GM18909 (cell line): ENCODE measurements around the gene CAMK2D.
"Not testable (repeated sequence)": the region's sequence is repeated elsewhere in the genome, so short reads cannot be mapped to it uniquely, and the experiment has no call there.

Experiments used
- ATAC-seq: cut with Tn5 transposase; IDR thresholded peaks from one replicate; pipeline ENCODE4 v1.9.1; 2021; ENCODE audit warnings: mild to moderate bottlenecking; ENCODE audit not compliant: unreplicated experiment, poor library complexity

The CAMK2D gene

DNA sequence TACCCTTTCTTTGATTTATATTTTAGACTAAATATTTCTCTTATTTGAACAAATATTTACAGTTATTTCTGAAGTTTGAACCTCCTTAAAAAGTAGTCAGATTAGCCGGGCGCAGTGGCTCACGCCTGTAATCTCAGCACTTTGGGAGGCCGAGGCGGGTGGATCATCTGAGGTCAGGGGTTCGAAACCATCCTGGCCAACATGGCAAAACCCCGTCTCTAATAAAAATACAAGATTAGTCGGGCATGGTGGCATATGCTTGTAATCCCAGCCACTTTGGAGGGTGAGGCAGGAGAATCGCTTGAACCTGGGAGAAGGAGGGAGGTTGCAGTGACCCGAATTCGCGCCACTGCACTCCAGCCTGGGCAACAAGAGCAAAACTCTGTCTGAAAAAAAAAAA lies 2.4 kb upstream of the CAMK2D start:
- not testable (repeated sequence) for ATAC-seq

DNA sequence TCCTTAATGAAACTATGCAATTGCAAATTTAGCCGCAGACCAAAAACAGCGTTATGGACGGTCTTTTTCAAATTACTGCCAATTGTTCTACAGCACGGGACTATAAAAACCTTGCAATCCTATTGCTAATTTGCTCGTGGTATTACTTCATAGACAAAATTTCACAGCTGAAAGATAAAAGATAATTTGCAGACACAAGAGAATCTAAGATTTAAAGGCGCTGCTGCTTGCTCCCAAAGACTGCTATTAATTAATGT lies 1.4 kb upstream of the CAMK2D start:
- ATAC-seq = no peak

DNA sequence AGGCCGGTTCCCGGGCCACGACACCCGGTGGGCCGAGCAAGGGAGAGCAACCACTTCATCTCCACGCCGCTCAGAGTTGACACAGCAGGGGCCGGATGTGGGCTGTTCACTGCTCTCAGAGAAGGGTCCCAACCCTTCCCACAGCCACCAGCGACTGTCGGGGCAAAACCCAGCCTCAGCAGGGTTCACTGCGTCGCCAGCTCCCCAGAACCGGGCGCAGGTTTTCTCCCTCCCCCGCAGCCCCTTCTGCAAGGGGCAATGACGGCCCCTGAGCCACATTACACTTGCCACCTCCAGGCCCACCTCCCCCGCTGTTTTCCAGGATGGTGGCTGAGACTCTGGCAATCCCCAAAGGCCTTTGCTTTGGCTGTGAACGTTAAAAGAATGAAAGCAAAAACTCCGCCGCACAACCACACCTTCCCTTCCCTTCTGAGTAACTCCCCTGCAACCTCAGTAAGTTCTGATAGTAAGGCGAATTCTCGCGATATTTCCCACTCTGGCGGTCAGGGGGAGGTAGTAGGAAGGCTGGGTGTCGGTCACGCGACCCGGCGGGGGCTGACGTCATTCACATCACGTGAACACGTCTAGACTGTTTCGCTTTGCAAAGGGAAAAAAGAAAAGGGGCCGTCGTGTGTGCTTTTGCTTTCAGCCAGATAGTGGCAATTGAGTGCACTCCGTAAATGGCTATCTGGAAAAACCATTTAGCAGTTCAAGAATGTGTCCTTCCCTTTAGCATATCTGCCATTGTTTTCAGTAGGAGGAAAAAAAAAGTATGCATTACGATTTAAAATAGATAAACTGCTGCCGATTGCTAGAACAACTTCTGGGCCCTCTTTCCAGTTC lies 869 bp upstream of the CAMK2D start:
- ATAC-seq = peak; percentile 73

DNA sequence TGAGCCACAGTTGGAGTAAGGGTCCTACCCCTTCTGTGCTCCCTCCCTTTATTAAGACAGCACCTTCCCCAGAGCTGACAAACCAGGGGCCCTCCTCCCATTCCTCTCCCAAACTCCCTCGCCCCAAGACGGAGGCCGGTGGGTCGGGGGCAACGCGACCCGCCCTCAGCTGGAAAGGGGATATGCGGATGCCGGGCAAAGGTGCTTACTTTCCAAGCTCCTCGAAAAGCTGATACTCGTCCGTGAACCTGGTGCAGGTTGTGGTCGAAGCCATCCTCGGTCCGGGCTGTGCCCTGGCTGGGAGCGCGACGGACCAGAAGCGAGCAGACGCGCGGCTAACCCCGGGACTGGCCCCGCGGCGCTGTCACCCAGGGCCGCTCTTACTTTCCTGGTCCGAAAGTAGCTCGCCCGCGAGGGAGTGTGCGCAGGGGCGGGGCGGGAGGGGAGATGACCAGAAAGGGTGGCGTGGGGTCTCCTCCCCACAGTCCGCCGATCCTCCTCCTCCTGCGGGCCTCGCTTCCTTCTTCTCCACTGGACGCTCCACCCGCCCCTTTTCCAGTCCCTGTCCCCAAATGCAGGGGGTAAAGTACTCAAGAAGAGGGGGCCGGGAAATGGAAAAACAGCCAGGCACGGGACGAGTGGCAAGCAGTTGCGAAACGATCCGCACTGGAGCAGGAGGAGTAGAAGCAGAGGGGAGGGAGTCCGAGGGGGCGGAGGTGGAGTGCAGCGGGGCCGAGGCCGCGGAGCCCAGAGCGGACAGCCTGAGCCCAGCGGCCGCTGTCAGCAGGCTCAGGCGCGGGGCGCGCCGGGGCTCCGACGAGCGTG lies 531 bp downstream of the CAMK2D start:
- peak; percentile 26 for ATAC-seq

DNA sequence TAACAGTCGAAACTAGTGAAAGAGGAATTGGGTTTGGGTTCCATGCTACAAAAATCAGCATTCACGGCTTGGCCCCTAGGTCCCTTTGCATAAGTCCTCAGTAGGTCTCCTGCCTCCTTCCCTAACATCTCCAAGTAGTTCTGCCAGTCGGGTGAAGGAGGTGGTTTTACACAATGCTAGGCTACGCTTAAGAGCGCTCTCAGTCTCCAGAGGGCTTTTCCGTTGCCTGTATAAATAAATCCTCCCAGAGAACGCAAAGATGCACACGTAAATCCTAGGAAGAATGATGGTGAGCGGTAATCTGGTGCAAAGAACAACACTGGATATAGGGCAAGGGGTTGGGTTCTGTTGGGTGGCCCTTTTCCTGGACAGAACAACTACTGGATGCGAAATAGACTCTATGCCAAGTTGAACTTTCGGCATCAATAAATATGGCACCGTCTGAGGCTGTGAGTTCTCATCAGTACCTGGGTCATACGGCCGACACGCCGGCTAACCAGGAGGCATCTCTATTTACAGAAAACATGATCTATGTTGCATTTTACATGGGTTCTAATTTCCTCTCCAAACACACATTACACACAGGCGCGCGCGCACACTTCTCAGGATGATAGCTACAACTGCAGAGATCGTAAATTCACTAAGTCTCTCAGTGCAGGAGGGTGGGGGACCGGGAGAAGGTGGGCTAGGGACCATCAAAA lies 1.3 kb downstream of the CAMK2D start:
- ATAC-seq = no peak

DNA sequence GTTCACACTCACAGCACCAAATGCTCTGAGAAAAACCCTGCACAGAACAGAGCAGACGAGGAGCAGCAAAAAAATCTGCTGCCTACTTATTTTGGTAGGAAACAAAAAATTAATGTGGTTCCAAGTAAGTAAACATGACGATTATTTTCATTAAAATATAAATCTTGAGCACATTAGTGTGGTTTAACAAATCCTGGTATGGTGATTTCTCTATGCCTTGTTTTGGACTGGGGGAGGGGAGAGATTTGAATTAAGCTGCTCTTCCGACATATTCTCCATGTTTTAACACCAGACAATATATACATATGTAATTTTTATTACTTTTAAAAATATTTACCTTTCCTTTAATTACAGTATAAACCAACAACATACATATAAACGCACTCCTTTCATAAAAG lies 1.8 kb downstream of the CAMK2D start:
- ATAC-seq = no peak

DNA sequence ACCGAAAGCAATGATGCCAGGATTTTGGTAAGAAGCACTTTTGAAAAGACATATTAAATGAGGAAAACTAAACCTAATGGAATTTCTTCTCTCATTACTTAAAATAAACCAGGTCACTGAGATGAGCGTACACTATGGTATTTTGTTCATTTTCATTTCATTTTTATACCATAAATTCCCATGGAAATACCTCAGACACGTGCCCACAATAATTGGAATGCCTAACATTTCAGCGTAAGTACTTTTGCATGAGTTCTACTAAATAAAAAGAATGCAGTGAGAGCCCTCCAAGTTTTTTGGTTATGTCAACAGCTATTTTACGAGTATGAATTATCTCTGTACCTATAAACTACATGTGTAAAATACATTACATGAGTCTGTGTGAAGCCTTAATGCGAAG lies 3.2 kb downstream of the CAMK2D start:
- ATAC-seq = no peak

DNA sequence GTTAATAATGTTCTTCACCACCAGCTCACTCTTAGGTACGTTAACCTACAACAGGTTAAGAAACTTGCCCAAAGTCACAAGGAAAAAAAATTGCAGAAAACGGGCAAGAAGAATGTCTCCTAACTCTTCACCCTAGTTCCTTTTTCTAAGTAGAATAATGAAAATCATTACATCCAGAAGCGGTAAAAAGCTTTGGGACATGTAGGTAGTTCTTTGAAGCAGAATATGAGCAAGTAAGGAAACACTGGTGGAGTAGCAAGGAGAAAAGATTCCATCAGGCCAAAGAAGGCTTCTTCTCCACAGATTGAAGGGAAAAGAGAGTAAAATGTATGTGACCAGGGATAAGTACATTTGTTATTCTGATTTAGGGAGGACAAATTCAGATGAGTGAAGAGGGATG lies 4.1 kb downstream of the CAMK2D start:
- no peak for ATAC-seq

DNA sequence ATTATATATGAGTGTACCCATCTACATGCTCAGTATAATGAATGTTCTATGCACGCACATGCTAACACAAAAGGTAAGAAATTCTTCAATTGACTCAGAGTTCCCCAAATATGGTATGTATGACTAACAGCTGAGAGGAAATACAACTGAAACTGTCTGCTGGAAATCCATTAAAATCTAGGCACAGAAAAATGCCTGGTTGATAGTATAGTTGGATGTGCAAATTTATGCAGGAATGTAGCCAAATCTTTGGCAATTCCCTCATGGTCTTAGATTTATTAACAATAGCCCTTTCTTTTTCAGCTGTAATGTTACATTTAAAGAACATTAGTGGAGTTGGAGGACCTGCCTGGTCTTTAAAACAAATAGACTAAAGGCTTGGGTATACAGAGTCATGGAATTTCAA lies 5.5 kb downstream of the CAMK2D start:
- ATAC-seq = peak; percentile 85

DNA sequence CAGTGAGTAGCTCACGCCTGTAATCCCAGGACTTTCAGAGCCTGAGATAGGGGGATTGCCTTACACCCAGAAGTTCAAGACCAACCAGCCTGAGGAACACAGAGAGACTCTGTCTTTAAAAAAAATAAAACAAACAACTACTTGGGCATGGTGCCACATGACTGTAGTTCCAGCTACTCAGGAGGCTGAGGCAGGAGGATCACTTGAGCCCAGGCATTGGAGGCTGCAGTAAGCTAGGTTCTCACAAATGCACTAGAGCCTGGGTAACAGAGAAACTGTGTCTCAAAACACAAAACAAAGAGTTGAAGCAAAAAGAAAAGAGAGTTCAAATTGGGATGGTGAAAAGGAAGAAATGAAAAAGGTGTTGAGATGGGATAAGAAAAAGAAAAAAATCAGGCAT lies 10.8 kb downstream of the CAMK2D start:
- ATAC-seq = no peak

DNA sequence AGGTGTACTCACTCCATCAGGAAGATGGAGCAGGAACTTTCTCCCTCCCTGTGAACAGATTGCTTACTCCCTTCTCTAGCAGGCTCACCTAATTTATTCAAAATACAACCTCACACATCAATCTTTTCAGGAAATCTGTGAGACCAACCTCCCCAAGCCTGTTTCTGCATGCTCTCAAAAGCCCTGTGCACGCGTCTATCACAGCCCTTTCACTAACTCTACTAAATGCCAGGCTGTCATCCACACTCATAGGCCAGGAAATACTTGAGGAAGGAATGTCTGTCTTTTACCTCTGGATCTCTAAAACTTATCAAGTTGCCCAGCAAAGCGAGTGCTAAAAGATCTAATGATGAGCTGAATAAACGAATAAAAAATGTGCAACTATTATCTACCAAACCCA lies 11.2 kb downstream of the CAMK2D start:
- ATAC-seq = no peak

DNA sequence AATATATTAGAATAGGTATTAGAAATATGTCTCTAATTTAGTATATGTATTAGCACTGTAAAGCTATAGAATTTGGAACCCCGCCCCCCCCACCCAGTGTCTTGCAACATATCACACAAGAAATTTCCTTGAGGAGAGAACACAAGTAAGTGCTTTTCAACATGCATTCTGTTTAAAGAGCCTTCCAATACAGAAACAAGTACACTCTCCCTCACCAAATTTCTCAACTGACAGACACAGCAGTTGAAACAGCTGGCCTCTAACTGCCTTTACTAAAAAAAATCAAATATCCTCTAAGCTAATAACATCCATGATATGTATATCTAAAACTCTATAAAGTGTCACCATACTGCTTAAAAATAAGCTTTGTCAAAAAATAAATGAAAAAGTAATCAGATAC lies 12.4 kb downstream of the CAMK2D start:
- ATAC-seq = no peak

DNA sequence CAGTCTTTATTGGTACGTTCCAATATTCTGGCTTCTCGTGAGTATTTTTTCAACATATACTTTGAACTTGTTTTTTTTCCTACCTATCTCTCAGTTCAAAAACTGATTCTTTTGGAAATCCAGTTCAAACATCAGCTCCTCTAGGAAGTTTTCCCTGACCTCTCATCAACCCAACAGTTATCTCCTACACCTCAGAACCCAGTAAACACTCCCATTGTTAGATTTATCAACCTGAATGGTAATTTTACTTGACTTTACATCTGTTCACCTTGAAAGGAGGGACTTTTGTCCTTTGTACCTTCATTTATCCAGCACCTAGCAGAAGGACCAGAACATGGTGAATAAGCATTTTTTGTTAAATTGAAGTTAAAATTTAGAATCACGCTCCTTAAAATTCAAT lies 13.6 kb downstream of the CAMK2D start:
- no peak for ATAC-seq

DNA sequence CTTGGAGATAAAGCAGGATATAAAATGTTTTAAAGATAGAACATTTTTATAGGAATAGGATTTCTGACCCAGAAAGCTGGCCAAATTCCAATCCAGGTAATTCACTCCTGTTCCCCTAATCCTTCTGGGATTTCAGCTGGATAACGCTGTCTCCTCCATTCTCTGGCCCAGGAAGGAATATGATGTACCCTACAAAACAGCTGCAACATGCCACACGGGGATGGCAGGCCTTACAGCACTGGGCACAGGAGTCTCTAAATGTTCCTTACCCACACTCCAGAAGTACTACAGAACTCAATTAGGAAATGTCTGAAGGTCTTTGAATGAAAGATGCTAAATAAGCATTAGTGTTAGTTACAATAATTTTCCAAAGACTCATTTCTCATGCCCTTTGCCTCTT lies 15.8 kb downstream of the CAMK2D start:
- ATAC-seq = no peak

DNA sequence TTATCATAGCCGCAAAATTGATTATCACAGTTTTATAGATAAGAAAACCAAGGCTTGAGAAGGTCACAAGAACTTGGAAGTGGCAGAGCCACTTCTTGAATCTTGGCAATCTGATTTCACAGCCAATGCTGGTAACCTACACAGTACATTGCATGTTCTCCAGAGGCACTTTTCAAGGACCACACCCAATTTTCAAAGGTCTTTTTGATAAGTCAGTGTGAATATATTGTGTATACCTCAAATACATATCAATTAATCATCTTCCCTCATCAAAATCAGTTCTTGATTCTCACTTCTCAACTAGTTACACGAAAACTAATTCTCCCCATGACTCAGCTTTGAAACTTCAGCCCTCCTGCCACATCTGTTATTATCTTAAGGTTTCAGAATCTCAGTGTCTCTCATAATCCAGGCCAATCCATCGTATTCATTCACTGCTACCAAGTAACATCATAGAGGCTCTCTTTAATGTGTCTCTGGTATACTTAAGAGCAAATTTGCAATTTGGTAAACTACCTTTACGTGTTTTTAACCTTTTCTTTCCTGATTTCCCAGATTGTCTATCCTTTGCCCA lies 16.8 kb downstream of the CAMK2D start:
- no peak for ATAC-seq

DNA sequence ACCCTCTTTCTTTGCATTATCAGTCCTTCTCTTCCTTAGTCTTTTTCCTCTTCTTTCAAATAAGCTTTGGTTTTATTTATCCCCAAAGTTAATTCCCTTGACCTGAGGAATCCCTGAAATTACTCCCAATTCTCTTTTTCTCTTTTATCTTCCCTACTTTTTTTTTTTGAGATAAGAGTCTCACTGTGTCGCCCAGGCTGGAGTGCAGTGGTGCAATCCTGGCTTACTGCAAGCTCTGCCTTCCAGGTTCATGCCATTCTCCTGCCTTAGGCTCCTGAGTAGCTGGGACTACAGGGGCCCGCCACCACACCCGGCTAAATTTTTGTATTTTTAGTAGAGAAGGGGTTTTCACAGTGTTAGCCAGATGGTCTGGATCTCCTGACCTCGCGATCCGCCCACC lies 17.8 kb downstream of the CAMK2D start:
- ATAC-seq = no peak

DNA sequence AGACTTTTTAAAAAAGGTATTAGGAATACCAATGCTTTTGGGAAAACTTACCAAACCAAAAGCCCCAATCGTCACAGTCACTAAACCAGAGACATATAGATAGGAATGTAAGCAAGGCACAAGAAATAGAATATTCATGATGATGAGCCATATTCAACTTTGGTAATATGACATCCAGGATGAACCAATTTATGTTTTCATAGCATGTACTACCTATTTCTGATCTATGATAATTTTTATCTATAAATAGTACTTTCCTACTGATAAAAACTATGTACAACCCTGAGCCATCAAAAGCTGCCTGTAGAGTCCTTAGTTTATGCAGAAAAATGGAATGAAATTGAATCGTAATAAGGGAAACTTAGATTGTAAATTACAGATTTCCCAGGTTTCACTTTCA lies 18.9 kb downstream of the CAMK2D start:
- ATAC-seq = no peak

DNA sequence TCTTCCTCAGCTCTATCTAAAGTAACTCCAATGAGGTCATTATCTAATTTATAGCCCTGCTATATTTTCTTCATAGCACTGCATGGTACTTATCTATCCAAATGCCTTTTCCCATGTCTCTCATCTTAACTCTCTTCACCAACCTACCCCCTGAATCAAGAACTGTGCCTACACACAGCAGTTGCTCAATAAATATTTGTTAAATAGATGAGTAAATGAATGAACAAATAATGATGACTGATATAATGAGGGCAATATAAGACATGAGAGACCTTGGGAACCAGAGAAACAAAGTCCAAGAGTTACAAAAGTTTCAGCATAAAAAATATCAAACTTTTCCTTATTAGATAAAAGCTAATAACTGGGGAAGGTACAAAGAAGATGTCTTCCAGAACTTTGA lies 19.6 kb downstream of the CAMK2D start:
- no peak for ATAC-seq

DNA sequence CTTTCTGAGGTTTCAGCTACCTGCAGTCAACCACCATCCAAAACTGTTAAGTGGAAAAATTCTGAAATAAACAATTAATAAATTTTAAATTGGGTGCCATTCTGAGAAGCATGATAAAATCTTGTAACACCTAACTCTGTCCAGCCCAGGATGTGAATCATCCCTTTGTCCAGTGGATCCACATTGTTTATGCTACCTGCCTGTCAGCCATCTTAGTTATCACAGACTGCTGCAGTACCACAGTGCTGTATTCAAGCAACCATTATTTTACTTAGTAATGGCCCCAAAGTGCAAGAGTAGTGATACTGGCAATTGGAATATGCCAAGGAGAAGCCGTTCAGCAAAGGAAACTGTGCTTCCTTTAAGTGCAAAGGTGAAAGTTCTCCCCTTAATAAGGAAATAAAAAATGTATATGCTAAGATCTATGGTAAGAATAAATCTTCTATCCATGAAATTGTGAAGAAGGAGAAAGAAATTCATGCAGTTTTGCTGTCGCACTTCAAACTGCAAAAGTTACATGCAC lies 20.6 kb downstream of the CAMK2D start:
- no peak for ATAC-seq

DNA sequence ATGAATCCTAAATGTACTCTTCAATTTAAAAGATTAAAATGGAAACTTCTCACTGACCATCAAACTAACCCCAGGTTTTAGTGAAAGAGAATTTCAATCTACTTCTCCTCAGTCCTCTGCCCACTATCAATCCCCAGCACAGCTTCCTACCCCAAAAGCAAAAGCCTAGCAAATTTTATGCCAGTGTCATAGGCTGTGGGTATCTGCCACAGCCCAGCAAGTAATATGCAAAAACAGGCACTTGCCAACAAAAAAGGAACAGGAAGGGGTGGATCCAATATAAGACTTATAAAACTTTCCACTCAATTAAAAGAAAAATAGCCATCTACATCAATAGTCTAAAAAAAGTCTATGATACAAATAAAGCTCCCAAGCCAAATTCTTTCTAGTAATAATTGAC lies 22.3 kb downstream of the CAMK2D start:
- ATAC-seq = no peak

DNA sequence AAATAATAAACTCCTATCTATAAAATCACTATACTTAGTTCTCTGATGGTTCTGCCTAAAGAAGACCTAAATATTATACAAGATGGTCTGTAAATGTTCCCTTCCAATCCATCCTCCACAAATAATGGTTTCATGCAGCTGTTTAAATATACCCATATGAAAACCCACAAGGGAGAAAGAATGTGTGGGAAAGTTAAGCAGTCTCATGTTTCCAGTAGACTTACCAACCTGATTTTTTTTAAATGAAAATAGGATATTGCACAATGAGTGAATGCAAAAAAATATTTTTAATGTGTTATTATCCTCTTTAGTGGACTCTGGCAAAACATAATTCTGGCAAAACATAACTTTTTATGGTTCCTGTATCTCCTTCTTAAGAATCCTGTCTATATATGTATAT lies 23.3 kb downstream of the CAMK2D start:
- ATAC-seq = no peak
